Endometrium (tissue), 2 donors: ENCODE measurements around the gene PA2G4.
A peak's percentile ranks its signal among the peaks of the same experiment; 100 is the strongest.
"Not testable (repeated sequence)": the region's sequence is repeated elsewhere in the genome, so short reads cannot be mapped to it uniquely, and the experiment has no call there.

Source experiments
- FAIRE-seq: peaks from 2 replicates; lab custom pipeline; 2012; peaks lifted over from hg19 to GRCh38; lab: Jason Lieb, UNC
- donor health status: control.
- donor health status: control.

Gene PA2G4

DNA sequence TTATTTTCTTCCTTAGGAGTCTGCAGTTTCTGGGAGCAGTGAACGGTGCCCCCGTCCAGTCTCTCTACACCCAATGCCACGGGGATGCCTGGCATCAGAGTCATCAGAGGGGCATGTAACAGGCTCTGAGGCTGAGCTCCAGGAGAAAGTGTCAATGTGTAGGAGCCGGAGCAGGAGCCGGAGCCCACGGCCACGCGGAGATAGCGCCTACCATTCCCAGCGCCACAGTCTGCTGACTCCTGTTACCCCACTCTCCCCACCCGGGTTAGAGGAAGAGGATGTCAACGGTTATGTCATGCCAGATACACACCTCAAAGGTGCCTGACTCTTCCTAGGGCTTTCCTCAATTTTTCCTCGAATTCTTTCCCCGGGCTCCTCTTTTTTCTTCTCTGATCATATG is 3.3 kb upstream of the PA2G4 start:
- no peak for FAIRE-seq

DNA sequence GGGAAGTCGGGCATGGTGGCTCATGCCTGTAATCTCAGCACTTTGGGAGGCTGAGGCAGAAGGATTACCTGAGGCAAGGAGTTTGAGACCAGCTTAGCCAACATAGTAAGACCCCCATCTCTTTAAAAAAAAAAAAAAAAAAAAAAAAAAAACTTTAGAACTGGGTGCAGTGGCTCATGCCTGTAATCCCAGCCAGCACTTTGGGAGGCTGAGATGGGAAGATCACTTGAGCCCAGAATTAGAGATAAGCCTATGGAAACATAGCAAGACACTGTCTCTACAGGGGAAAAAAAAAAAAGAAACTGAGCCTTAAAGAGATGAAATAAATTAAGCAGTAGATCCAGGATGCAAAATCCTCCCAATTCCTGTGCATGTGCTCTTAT is 1.7 kb upstream of the PA2G4 start:
- no peak for FAIRE-seq

DNA sequence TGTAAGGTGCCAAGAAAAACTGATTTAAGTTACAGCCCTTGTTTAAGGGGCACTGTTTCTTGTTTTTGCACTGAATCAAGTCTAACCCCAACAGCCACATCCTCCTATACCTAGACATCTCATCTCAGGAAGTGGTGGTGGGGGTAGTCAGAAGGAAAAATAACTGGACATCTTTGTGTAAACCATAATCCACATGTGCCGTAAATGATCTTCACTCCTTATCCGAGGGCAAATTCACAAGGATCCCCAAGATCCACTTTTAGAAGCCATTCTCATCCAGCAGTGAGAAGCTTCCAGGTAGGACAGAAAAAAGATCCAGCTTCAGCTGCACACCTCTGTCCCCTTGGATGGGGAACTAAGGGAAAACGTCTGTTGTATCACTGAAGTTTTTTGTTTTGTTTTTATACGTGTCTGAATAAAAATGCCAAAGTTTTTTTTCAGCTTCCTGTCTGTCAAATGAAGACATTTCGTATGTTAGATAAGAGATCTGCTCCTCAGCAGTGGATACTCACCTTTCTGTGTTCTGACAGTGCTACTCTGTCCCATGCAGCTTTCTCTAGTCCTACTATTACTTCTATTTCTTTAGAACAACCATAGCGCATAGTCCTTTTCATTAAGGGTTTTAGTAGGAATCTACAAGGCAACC is 1.2 kb upstream of the PA2G4 start:
- FAIRE-seq: no peak

DNA sequence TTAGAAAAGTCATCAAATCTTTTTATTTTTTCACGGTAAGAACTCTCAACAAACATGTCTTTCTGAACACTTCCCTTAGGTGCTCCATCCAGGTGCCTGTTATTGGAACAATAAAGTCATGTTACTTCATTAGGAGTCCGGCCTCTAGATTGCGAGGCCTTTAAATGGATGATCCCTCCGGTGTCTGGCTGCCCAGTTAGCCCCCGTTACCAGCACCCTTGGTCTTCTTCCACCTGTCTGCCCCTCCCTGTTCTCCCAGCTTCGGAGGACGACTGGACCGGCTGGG is 593 bp upstream of the PA2G4 start:
- FAIRE-seq: no peak

DNA sequence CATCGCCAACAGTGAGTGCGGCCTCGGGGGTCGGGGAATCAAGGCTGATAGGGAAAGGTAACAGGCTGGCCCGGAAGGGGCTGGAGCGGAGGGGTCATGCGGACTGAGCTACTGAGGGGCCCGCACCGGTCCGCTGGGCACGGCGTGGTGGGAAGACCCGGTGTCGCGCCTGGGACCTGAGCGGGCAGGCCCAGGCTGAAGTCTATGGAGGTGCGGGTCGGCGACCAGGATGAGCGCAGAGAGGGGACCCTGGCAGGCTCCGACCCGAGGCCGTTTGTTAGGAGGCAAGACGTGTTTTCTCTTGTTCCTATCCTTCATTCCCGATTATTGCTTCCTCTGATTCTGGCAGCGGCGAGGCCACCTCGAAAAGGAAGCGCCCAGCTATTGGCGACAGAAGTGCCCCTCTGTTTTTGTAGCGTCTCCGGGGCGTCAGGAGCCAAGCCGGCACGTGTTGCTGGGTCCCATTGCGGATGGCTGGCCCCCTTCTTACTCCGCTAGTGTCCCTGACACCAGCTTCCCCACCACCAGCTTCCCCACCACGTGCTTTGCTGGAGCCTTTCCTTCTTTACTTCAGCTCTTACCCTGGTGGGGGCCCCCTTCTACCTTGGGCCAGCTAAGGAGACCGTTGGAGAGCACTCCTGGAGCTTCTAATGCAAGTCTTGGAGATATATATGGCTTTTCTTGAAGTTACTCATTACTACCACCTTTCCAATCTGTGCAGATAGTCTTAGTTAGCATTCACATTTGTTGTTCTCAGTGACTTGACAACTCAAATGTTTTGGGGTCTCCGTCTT is 653 bp downstream of the PA2G4 start:
- no peak for FAIRE-seq

DNA sequence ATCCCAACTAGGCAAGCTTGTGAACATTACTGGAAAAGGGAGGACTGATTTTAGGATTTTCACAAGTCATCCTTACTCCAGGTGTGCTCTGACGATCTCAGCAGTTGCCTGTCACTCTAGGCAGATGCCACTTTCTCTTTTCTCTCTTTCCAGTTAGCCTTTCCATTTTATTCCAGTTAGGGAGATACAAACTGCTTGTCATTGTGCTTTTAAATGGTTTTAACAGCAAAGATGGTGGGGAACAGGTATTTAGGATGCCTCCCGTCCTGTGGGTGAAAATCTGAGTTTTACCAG is 1.2 kb downstream of the PA2G4 start:
- FAIRE-seq: no peak

DNA sequence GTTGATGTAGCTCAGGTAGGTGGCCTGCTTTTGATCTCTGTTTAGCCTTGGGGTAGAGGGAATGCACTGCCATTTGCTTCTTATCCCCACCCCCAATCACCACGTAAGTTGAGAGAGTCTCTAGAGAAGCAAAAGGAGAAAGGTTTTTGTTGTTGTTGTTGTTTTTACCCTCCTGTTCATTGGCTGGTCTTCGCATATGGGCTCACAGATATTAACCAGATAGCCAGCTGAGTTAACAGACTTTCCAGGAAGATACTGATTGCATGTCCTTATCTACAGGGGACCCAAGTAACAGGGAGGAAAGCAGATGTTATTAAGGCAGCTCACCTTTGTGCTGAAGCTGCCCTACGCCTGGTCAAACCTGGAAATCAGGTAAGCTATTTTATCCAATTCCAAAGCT is 2.9 kb downstream of the PA2G4 start:
- no peak for FAIRE-seq

DNA sequence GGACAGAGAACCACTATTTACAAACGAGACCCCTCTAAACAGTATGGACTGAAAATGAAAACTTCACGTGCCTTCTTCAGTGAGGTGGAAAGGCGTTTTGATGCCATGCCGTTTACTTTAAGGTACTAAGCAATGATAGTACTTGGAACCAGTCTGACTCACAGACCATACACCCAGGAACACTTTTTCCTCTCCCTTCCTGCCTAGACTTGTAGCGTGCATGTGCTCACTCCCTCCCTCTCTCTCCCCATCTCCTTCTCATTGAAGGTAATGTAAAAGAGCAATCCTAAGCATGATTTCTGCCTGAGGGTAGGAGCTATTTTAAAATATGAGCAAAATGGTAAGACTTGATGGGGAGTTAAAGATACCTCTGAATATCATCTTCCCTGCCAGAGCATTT is 6.2 kb downstream of the PA2G4 start:
- no peak for FAIRE-seq

DNA sequence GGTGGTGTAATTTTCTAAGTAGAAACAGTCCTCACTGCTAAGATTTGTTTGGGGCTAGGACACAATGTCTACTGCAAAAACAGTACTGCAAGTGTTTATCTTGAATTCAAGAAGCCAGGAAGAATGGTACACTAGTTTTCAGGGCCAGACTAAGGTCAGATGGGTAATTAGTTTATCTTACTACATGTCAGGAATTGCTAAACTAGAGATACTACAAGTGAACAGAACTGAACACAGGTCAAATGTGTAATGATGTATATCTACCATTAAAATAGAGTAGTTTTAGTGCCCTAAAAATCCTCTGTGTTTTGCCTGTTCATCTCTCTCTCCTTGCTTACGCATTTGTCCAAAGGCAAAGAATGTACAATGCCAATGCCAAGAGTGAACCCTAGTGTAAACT is 9.7 kb downstream of the PA2G4 start:
- no peak for FAIRE-seq

DNA sequence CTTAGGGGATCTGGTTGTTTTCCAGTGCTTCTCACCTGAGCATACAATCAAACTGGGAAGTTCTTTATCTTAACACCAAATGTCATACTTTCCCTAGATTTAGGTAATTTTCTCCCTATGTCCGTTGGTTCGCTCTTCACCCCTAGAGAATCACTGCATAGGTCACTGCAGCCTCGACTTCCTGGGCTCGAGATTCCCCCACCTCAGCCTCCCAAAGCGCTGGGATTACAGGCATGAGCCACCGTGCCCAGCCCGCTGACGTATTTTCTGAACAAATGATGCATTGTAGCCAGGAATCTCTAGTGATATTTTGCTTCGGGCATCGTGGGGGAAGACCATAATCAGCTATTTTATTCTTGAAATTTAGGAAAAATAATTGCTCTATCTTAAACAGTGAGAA is 11.0 kb downstream of the PA2G4 start:
- no peak for FAIRE-seq

DNA sequence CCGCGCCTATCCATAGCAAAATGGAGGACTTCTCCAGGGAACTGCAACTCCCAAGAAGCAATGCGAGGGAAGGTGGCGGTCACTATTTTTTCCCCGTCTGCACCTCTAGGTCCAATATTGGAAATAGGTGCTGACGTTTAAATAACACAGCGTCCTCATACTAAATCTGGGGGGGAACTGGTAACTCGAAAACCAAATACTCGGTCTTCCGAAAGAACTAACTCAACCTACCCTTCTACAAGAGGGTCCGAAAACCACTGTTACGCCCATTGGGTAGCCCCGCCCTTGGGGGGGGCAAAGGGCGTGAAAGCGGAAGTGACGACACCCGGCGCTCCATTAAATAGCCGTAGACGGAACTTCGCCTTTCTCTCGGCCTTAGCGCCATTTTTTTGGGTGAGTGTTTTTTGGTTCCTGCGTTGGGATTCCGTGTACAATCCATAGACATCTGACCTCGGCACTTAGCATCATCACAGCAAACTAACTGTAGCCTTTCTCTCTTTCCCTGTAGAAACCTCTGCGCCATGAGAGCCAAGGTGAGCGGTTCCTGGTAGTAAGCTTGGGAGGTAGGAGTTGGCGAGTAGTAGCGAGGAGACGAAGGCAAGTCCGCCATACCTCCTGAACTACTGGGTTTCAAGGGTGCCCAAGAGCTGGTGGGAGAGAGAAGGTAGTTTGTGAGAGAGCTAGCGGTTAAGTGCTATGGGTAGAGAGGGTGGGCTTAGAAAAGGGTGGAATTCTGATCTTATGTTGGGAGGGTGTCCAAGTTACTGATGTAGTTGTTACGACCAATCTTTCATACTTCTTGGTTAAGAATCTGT is 12.1 kb downstream of the PA2G4 start, which contains the start of gene RPL41:
Gene RPL41, plus strand, starts transcription at position 367 of the 815 bp plus-strand sequence.
- FAIRE-seq: peak; percentile 82

DNA sequence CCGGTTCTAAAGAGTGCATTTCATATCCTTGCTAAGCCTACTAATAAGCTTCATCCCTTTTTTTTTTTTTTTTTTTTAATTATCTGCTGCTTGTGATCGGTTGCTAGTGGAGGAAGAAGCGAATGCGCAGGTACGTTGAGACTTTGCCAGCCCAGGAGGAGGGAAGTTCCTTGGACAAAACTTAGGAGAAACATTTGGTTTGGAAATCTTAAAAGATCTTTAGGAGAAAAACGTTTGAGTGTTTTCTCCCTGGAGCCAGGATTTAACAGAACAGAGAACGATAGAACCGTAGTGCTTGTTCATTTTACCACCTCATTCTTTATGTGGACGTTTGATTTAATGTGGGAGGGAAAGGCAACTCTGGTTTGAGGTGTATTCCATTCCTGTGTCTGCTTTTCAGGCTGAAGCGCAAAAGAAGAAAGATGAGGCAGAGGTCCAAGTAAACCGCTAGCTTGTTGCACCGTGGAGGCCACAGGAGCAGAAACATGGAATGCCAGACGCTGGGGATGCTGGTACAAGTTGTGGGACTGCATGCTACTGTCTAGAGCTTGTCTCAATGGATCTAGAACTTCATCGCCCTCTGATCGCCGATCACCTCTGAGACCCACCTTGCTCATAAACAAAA is 12.8 kb downstream of the PA2G4 start:
- not testable (repeated sequence) for FAIRE-seq

DNA sequence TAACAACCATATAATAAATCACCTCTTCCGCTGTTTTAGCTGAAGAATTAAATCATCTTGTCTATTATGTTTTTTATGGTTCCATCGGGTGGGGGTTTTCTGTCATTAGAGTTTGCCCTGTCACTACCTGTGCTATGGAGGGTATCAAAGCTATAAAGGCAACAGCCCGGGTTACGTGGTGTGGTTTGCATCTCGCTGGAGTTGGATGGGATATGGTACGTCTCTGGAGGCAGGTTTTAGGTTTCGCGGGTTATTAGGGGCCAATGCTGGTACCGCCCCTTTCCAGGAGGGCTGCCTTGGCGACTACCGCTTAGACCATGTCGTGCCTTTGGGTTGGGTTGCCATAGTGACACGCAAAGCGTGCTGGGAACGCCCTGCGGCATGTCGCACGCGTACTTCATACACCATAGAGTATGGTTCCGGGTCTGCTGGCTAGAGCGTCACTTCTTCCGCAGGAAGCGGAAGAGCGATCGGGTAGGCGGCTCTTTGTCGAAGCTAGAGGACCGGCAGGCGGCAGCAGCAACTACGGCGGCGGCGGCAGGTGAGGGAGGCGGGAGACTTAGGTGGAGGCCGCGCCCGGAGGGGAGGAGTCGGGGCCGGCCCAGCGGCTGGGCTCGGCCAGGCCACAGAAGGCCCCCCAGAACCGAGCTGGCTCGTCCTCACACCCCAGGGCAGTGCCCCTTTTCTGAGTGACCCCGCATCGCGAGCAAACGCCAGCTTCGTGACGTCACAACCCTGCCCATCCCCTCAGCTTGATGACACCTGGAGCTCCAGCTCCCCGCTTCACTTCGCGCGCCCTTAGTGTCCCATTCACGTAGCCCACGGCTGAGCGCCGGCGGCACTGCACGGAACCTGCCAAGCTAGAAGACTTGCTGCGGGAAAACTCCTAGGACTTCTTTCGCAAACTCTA is 13.7 kb downstream of the PA2G4 start, which contains the start of gene ZC3H10:
Gene ZC3H10, plus strand, starts transcription at position 489 of the 910 bp plus-strand sequence. CDS start 2,297 bp downstream, outside the sequence.
- FAIRE-seq: peak; percentile 92

DNA sequence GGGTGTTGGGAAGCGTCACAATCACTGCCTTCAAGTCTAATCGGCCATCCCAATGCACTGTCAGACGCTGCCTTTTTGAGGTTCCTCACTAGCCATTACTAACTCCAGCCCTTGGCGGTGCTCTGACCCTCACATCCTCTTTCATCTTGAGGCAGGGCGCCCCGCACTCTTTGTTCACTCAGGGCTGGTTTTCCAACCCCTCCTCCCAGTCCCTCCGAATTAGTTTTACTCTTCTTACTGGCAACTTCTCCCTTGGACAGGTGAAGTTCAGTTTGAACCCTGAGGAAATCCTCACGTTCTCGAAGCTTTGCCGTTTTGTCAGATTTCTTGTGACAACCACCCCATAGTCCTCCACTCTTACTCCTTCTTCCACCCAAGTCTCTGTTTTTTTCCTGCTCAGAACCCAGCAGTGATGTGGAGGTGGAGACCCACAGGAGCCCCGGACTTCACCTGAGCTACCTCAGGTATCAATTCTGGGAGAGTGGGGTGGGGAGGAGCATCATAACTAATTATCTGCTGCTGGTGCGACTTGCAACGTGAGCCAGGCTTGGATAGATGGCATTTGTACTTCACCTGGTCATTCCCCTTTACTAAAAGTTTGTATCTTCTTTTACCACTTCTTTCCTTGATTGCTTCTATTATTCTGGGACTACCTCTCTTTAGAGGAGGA is 14.5 kb downstream of the PA2G4 start:
- FAIRE-seq: no peak

DNA sequence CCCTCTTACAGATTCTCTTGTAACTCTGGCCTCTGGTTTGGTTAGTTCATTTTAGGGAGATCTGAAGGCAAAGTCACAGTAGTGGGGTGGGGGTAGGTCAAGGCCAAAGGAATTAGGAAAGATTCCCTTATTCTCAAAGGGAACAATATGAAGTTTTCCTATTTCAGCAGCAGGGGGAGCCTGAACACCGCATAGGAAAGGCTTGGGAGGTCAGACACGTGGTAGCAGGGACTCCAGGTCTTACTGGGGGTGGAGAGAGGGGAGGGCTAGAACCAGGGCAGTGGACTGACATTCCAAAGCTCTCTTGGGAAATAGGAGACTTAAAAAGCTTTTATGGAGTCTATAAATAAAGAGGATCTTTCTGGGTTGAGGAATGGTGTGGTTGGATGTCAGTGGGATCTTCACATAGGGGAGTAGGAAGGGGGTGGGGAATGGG is 15.0 kb downstream of the PA2G4 start:
- peak; percentile 78 for FAIRE-seq

DNA sequence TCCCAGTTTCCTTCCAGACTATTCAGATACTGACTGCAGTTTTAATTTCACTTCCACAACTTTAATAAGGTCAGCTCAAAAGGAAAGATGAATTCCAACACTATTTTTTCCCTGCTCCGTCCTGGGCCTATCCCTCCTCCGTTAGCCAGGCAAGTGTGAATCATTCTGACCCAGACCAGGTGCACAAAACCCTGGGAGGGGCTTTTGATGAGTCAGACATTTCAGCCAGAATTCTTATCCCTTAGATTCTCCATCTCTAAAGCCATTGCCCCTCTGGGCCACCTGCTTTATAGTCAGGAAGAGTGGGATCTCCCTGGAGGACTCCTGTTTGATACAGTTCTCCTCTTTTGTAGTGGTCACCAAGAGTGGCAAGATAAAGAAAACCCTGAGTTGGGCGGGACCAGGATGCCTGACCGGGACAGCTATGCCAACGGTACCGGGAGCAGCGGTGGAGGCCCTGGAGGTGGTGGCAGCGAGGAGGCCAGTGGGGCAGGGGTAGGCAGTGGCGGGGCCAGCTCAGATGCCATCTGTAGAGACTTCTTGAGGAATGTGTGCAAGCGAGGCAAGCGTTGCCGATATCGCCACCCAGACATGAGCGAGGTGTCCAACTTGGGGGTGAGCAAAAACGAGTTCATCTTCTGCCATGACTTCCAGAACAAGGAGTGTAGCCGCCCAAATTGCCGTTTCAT is 15.9 kb downstream of the PA2G4 start:
- no peak for FAIRE-seq

DNA sequence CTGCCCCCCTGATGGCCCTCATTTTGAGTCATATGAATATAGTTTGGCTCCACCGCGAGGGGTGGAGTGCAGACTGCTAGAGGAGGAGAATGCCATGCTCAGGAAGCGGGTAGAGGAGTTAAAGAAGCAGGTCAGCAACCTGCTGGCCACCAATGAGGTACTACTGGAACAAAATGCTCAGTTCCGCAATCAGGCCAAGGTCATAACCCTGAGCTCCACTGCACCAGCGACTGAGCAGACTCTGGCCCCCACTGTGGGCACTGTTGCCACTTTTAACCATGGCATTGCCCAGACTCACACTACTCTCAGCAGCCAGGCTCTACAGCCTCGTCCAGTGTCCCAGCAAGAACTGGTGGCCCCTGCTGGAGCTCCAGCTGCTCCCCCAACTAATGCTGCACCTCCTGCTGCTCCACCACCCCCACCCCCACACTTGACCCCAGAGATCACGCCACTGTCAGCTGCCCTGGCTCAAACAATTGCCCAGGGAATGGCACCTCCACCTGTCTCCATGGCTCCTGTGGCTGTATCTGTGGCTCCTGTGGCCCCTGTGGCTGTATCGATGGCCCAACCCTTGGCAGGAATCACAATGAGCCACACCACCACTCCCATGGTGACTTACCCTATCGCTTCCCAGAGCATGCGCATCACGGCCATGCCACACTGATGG is 17.0 kb downstream of the PA2G4 start:
- no peak for FAIRE-seq

DNA sequence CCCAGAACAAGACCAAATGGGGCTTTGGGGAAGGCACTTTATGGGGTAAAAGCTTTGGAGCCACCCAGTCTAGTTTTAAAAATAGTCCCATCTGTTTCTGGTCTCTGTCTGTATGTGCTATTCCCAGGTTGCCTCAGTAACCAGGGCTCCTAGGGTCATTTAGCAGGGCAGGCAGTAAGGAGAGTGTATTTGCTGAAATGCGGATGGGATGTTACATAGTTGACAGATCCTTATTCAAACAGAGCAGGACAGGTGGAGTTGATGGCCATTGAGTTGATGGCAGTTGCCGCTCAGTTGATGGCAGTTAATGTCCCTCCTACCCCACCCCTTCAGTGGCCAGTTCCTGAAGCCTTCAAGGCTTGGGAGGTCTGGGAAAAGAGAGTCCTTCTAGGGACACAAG is 18.3 kb downstream of the PA2G4 start:
- FAIRE-seq: no peak

DNA sequence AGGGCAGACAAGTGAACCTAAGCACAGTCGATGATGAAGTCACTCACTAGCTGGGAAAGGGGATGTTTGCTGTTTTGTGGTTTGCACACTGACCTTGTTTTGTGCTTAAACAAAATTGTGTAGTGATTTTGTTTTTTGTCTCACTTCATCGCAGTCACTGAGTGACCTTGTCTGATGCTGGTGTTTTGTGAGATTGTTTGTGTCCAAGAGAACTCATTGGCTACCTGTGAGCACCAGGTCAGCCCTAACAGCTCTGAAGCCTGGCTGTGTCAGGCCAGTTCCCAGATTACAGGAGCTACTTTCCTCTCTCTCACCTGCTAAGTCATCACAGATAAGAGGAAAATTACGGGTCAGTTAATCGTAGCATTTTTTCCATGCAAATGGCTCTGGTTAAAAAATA is 19.8 kb downstream of the PA2G4 start:
- FAIRE-seq: no peak

DNA sequence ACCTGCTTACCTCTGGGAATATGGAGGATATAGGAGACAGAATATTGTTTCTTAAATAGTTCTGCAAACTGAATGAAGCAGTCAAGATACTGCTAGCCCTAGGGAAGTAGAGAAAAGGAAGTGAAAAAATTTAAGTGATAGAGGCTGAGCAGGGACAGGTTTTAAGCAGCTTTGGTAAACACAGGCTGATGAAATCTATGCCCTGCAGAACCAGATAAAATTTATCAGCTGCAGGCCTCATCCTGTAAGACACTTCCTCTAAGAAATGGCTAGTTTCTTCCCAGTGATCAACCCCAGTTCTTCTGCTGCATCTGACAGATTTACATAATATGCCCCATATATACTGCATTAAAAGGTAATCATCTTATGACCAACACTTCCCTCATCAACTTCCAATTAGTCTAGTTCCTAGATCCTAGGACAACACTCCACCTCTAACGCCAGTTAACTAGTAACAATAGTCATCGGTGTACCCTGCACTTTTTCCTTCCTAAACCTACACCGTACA is 22.4 kb downstream of the PA2G4 start:
- no peak for FAIRE-seq
